ENCODE results near the gene TRMT61A.

The TRMT61A gene

GRCh38 chr14:103533137-103533998, 4.4 kb downstream of the TRMT61A start:
- TF ChIP-seq CTCF (IDR thresholded peaks at IDR 0.05; ENCODE audit: low read depth, low read length, missing control alignments): no peak
- no peak overlapping the region for H3K4me3 ChIP-seq (ENCODE audit: low read depth, low read length)
- DNase-seq (ENCODE audit: low read depth): no peak

GRCh38 chr14:103533999-103534575, 5.1 kb downstream of the TRMT61A start:
- DNase-seq (ENCODE audit: low read depth): no peak

GRCh38 chr14:103534576-103535061, 5.6 kb downstream of the TRMT61A start:
- H3K4me3 ChIP-seq (ENCODE audit: low read depth, low read length): no peak overlapping the region
- TF ChIP-seq CTCF (IDR thresholded peaks at IDR 0.05; ENCODE audit: low read depth, low read length, missing control alignments): no peak
- DNase-seq (ENCODE audit: low read depth): no peak

More at GRCh38 chr14:103533999-103534575, 5.1 kb downstream of the TRMT61A start:
- TF ChIP-seq CTCF (IDR thresholded peaks at IDR 0.05; ENCODE audit: low read depth, low read length, missing control alignments): no peak
- no peak overlapping the region for H3K4me3 ChIP-seq (ENCODE audit: low read depth, low read length)

GRCh38 chr14:103535081-103535890, 6.3 kb downstream of the TRMT61A start:
- no peak for TF ChIP-seq CTCF (IDR thresholded peaks at IDR 0.05; ENCODE audit: low read depth, low read length, missing control alignments)
- DNase-seq (ENCODE audit: low read depth): no peak
- no peak overlapping the region for H3K4me3 ChIP-seq (ENCODE audit: low read depth, low read length)

GRCh38 chr14:103535891-103536565, 7.0 kb downstream of the TRMT61A start:
- no peak overlapping the region for H3K4me3 ChIP-seq (ENCODE audit: low read depth, low read length)
- no peak for TF ChIP-seq CTCF (IDR thresholded peaks at IDR 0.05; ENCODE audit: low read depth, low read length, missing control alignments)
- DNase-seq (ENCODE audit: low read depth): no peak

- DNase-seq (ENCODE audit: low read depth): no peak
These were observed 7.7 kb downstream of the TRMT61A start for GRCh38 chr14:103536693-103537092.

More at GRCh38 chr14:103536693-103537092, 7.7 kb downstream of the TRMT61A start:
- no peak overlapping the region for H3K4me3 ChIP-seq (ENCODE audit: low read depth, low read length)
- no peak for TF ChIP-seq CTCF (IDR thresholded peaks at IDR 0.05; ENCODE audit: low read depth, low read length, missing control alignments)

Data from GM12864 (cell line).